ENCODE data around the gene MRTFB. TPM values are rescaled to one million over a fixed set of nuclear protein-coding genes. Genes with fewer than 3 reads are reported as not detected.
"Not testable (repeated sequence)": the region's sequence is repeated elsewhere in the genome, so short reads cannot be mapped to it uniquely, and the experiment has no call there.

MRTFB gene
- total RNA-seq, 1 experiment from 2014 or later: 90.5 TPM

DNA sequence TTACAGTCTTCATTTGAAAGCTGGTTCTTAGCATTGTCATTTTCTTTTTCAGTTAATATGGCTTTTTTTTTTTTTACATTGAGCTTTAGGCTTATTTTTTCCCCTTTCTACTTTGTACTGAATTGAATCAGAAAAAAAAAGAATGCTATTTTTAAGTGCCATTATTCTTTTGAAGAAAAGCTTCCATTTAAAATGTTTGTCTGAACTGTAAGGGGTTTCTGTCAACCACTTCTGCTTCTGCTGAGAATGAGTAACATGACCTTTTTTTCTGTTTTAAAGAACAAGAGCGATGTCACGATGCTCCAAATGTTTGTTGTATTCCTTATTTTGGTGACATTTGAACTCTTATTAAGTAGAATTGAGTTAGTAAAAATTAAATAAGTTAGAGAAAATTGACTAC is 50.0 kb downstream of the MRTFB start:
- DNase-seq (ENCODE audit: low read depth, low spot score): no peak
- CTCF ChIA-PET: no interaction called here
- POLR2A ChIA-PET: no interaction called here
- Histone ChIP-seq H3K27me3 (ENCODE audit: control insufficient read depth, insufficient read depth, low read length) (no peaks in the 10 kb centered on the region), H3K27ac (ENCODE audit: low read length) (no peak overlapping the region), H3K4me1 (ENCODE audit: control insufficient read depth, insufficient read depth, low read length) (peaks cover 20% of the 10 kb centered on the region), H3K4me3 (ENCODE audit: low read depth in 2 of 2, low read length in 2 of 2) (no peak overlapping the region), H3K36me3 (ENCODE audit: control insufficient read depth, insufficient read depth, low read length) (no peaks in the 10 kb centered on the region), H3K9me3 (ENCODE audit: control insufficient read depth, insufficient read depth, low read depth, low read length) (no peaks in the 10 kb centered on the region)
- intact Hi-C loops (cut with micrococcal nuclease; ENCODE audit: unreplicated experiment) (no loop called here), in situ Hi-C loops (cut with HindIII; ENCODE audit: low pct_unique_long_range_greater_than_20kb, low sequenced_read_pairs) (no loop called here)
- ATAC-seq: no peak
- BruUV-seq (replicated peaks): no TSS peak
- TF ChIP-seq TCF7L2 (IDR thresholded peaks at IDR 0.05; ENCODE audit: low read depth, low read length) (no peak), SIN3A (IDR thresholded peaks at IDR 0.05; ENCODE audit: borderline replicate concordance, insufficient read depth, low read depth, low read length) (no peak), POLR2AphosphoS5 (IDR thresholded peaks at IDR 0.05; ENCODE audit: low read depth, low read length) (no peak)
- TF ChIP-seq, protein P1, sequence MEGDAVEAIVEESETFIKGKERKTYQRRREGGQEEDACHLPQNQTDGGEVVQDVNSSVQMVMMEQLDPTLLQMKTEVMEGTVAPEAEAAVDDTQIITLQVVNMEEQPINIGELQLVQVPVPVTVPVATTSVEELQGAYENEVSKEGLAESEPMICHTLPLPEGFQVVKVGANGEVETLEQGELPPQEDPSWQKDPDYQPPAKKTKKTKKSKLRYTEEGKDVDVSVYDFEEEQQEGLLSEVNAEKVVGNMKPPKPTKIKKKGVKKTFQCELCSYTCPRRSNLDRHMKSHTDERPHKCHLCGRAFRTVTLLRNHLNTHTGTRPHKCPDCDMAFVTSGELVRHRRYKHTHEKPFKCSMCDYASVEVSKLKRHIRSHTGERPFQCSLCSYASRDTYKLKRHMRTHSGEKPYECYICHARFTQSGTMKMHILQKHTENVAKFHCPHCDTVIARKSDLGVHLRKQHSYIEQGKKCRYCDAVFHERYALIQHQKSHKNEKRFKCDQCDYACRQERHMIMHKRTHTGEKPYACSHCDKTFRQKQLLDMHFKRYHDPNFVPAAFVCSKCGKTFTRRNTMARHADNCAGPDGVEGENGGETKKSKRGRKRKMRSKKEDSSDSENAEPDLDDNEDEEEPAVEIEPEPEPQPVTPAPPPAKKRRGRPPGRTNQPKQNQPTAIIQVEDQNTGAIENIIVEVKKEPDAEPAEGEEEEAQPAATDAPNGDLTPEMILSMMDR (IDR thresholded peaks at IDR 0.05): no peak
- TF ChIP-seq, protein P2, sequence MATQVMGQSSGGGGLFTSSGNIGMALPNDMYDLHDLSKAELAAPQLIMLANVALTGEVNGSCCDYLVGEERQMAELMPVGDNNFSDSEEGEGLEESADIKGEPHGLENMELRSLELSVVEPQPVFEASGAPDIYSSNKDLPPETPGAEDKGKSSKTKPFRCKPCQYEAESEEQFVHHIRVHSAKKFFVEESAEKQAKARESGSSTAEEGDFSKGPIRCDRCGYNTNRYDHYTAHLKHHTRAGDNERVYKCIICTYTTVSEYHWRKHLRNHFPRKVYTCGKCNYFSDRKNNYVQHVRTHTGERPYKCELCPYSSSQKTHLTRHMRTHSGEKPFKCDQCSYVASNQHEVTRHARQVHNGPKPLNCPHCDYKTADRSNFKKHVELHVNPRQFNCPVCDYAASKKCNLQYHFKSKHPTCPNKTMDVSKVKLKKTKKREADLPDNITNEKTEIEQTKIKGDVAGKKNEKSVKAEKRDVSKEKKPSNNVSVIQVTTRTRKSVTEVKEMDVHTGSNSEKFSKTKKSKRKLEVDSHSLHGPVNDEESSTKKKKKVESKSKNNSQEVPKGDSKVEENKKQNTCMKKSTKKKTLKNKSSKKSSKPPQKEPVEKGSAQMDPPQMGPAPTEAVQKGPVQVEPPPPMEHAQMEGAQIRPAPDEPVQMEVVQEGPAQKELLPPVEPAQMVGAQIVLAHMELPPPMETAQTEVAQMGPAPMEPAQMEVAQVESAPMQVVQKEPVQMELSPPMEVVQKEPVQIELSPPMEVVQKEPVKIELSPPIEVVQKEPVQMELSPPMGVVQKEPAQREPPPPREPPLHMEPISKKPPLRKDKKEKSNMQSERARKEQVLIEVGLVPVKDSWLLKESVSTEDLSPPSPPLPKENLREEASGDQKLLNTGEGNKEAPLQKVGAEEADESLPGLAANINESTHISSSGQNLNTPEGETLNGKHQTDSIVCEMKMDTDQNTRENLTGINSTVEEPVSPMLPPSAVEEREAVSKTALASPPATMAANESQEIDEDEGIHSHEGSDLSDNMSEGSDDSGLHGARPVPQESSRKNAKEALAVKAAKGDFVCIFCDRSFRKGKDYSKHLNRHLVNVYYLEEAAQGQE (IDR thresholded peaks at IDR 0.05; ENCODE audit: insufficient read depth in 1 of 2, low read depth in 2 of 2, low read length in 1 of 2): no peak

DNA sequence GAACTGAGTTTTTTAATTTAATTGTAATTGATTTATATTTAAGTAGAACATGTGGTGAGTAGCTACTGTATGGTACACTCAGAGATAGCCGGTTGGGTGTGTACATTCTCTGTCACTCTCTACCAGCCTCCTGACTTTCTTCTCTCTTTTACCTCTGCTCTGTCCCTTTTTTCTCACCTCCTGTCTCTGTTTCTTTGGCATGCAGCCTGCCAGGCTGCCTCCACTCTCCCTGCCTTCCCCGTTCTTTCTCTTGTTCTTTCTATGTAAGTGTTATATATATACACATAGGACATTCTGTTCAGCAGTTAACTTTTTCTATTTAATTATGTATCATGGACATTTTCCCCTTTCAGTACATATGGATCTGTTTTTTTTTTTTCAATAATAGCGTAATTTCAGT is 50.8 kb downstream of the MRTFB start:
- no peaks in the 10 kb centered on the region for H3K27me3 ChIP-seq (ENCODE audit: control insufficient read depth, insufficient read depth, low read length)
- peaks cover 13% of the 10 kb centered on the region for H3K4me1 ChIP-seq (ENCODE audit: control insufficient read depth, insufficient read depth, low read length)
- TF ChIP-seq TCF7L2 (IDR thresholded peaks at IDR 0.05; ENCODE audit: low read depth, low read length) (no peak), SIN3A (IDR thresholded peaks at IDR 0.05; ENCODE audit: borderline replicate concordance, insufficient read depth, low read depth, low read length) (no peak), POLR2AphosphoS5 (IDR thresholded peaks at IDR 0.05; ENCODE audit: low read depth, low read length) (no peak)
- TF ChIP-seq, protein P2 (IDR thresholded peaks at IDR 0.05; ENCODE audit: insufficient read depth in 1 of 2, low read depth in 2 of 2, low read length in 1 of 2): no peak
- TF ChIP-seq, protein P1 (IDR thresholded peaks at IDR 0.05): no peak
- no peaks in the 10 kb centered on the region for H3K9me3 ChIP-seq (ENCODE audit: control insufficient read depth, insufficient read depth, low read depth, low read length)
- ATAC-seq: no peak
- ChIA-PET CTCF (no interaction called here), POLR2A (no interaction called here)
- DNase-seq (ENCODE audit: low read depth, low spot score): no peak
- no peak overlapping the region for H3K27ac ChIP-seq (ENCODE audit: low read length)
- BruUV-seq (replicated peaks): no TSS peak
- in situ Hi-C loops (cut with HindIII; ENCODE audit: low pct_unique_long_range_greater_than_20kb, low sequenced_read_pairs) (no loop called here), intact Hi-C loops (cut with micrococcal nuclease; ENCODE audit: unreplicated experiment) (no loop called here)
- no peak overlapping the region for H3K4me3 ChIP-seq (ENCODE audit: low read depth in 2 of 2, low read length in 2 of 2)
- H3K36me3 ChIP-seq (ENCODE audit: control insufficient read depth, insufficient read depth, low read length): no peaks in the 10 kb centered on the region

DNA sequence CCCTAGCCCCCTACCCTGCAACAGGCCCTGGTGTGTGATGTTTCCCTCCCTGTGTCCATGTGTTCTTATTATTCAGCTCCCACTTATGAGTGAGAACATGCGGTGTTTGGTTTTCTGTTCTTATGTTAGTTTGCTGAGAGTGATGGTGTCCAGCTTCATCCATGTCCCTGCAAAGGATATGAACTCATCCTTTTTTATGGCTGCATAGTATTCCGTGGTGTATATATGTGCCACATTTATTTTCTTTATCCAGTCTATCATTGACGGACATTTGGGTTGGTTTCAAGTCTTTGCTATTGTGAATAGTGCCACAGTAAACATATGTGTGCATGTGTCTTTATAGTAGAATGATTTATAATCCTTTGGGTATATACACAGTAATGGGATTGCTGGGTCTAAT is 51.3 kb downstream of the MRTFB start:
- intact Hi-C loops (cut with micrococcal nuclease; ENCODE audit: unreplicated experiment); H3K36me3 ChIP-seq (ENCODE audit: control insufficient read depth, insufficient read depth, low read length); H3K27me3 ChIP-seq (ENCODE audit: control insufficient read depth, insufficient read depth, low read length); H3K4me1 ChIP-seq (ENCODE audit: control insufficient read depth, insufficient read depth, low read length); H3K4me3 ChIP-seq (ENCODE audit: low read depth in 2 of 2, low read length in 2 of 2); H3K27ac ChIP-seq (ENCODE audit: low read length); CTCF ChIA-PET; H3K9me3 ChIP-seq (ENCODE audit: control insufficient read depth, insufficient read depth, low read depth, low read length); ATAC-seq; POLR2A ChIA-PET; BruUV-seq (replicated peaks); in situ Hi-C loops (cut with HindIII; ENCODE audit: low pct_unique_long_range_greater_than_20kb, low sequenced_read_pairs); DNase-seq (ENCODE audit: low read depth, low spot score): not testable (repeated sequence)
